Measurements from ENCODE around the gene EEF1AKMT4. TPM values are rescaled to one million over a fixed set of nuclear protein-coding genes. Genes with fewer than 3 reads are reported as not detected.

EEF1AKMT4 gene
- total RNA-seq, 1 donor = 5.6 TPM

GRCh38 chr3:184299488-184300377, 50.3 kb downstream of the EEF1AKMT4 start:
- DNase-seq (ENCODE audit: low read depth) = peak; percentile 54
- TF ChIP-seq CTCF (IDR thresholded peaks at IDR 0.05; ENCODE audit: insufficient read depth, low read depth, low read length) = no peak
- H3K4me3 ChIP-seq (ENCODE audit: low read depth, low read length) = peak overlapping the region; percentile 75

GRCh38 chr3:184300378-184300720, 50.9 kb downstream of the EEF1AKMT4 start:
- peak; percentile 11 for DNase-seq (ENCODE audit: low read depth)
- H3K4me3 ChIP-seq (ENCODE audit: low read depth, low read length) = peak overlapping the region; percentile 75
- TF ChIP-seq CTCF (IDR thresholded peaks at IDR 0.05; ENCODE audit: insufficient read depth, low read depth, low read length) = no peak

- no peak for DNase-seq (ENCODE audit: low read depth)
- H3K4me3 ChIP-seq (ENCODE audit: low read depth, low read length) = no peak overlapping the region
- peak; percentile 40 for TF ChIP-seq CTCF (IDR thresholded peaks at IDR 0.05; ENCODE audit: insufficient read depth, low read depth, low read length)
Observed at GRCh38 chr3:184305577-184305976, 56.1 kb downstream of the EEF1AKMT4 start.

- TF ChIP-seq CTCF (IDR thresholded peaks at IDR 0.05; ENCODE audit: insufficient read depth, low read depth, low read length) = no peak
- DNase-seq (ENCODE audit: low read depth) = no peak
- no peak overlapping the region for H3K4me3 ChIP-seq (ENCODE audit: low read depth, low read length)
Observed at GRCh38 chr3:184306341-184306972, 57.0 kb downstream of the EEF1AKMT4 start.

- no peak for DNase-seq (ENCODE audit: low read depth)
- no peak for TF ChIP-seq CTCF (IDR thresholded peaks at IDR 0.05; ENCODE audit: insufficient read depth, low read depth, low read length)
- no peak overlapping the region for H3K4me3 ChIP-seq (ENCODE audit: low read depth, low read length)
Observed at GRCh38 chr3:184307915-184308314, 58.4 kb downstream of the EEF1AKMT4 start.

Small RNA genes within 50 kb of the gene (small RNA-seq; reads per million reads assigned to genes)
- gene MIR1224 = not detected

Other genes with a start within 250 kb of the EEF1AKMT4 start
- gene ABCC5, start 231.8 kb upstream of the EEF1AKMT4 start, total RNA-seq = 13.2 and 23.3 TPM in 2 replicates
- gene HTR3D, start 217.9 kb upstream of the EEF1AKMT4 start, total RNA-seq = not detected in 2 replicates
- not detected in 2 replicates for gene HTR3C, start 196.6 kb upstream of the EEF1AKMT4 start, total RNA-seq
- not detected in 2 replicates for gene HTR3E, start 152.6 kb upstream of the EEF1AKMT4 start, total RNA-seq
- 28.0 and 30.7 TPM in 2 replicates for gene EIF2B5, start 114.3 kb upstream of the EEF1AKMT4 start, total RNA-seq
- gene DVL3, start 94.3 kb upstream of the EEF1AKMT4 start, total RNA-seq = 39.3 and 46.1 TPM in 2 replicates
- 375 and 469 TPM in 2 replicates for gene AP2M1, start 74.8 kb upstream of the EEF1AKMT4 start, total RNA-seq
- gene ABCF3, start 63.5 kb upstream of the EEF1AKMT4 start, total RNA-seq = 33.5 and 51.0 TPM in 2 replicates
- not detected in 2 replicates for gene VWA5B2, start 20.1 kb upstream of the EEF1AKMT4 start, total RNA-seq
- 28.7 and 41.0 TPM in 2 replicates for gene ALG3, start 710 bp upstream of the EEF1AKMT4 start, total RNA-seq
- under 0.01 TPM in 1 of 2 replicates, not detected in the other for gene CAMK2N2, start 11.9 kb downstream of the EEF1AKMT4 start, total RNA-seq
- not detected in 2 replicates for gene ECE2, start 26.4 kb downstream of the EEF1AKMT4 start, total RNA-seq
- 364 and 388 TPM in 2 replicates for gene PSMD2, start 49.6 kb downstream of the EEF1AKMT4 start, total RNA-seq
- gene EIF4G1, start 64.9 kb downstream of the EEF1AKMT4 start, total RNA-seq = 252 and 288 TPM in 2 replicates
- gene FAM131A, start 87.9 kb downstream of the EEF1AKMT4 start, total RNA-seq = 13.9 and 17.3 TPM in 2 replicates
- gene CLCN2, start 111.9 kb downstream of the EEF1AKMT4 start, total RNA-seq = 4.2 and 6.0 TPM in 2 replicates
- gene POLR2H, start 112.0 kb downstream of the EEF1AKMT4 start, total RNA-seq = 39.6 and 61.3 TPM in 2 replicates
- 0.32 and 0.86 TPM in 2 replicates for gene THPO, start 128.5 kb downstream of the EEF1AKMT4 start, total RNA-seq
- 1.7 and 3.5 TPM in 2 replicates for gene CHRD, start 130.4 kb downstream of the EEF1AKMT4 start, total RNA-seq